ENCODE data around the gene DGKG.

DGKG gene

DNA sequence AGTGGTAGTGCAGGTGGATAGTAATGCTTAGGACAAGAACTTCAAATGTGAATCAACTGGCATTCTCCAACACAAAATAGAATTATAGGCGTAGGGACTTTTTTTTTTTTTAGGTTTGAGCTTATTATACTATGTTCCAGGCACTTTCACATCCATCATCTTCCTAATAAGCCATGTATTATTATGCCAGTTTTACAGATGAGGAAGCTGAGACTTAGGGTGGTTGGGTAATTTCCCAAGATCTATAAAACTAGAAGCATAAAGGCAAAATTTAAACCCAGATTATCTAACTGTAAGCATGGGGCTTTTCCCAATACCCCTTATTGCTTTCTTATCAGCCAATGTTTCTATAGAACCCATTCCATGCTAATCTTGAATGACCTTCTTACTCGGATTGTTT, 178.0 kb downstream of the DGKG start:
- Histone ChIP-seq H3K27ac (ENCODE audit: low read depth, low read length) (no peak overlapping the region), H3K9me3 (ENCODE audit: control insufficient read depth, insufficient read depth, low read length) (no peaks in the 10 kb centered on the region), H3K4me1 (ENCODE audit: control insufficient read depth, insufficient read depth, low read length) (no peaks in the 10 kb centered on the region), H3K9ac (ENCODE audit: low read depth, low read length) (no peak overlapping the region), H3K36me3 (ENCODE audit: control insufficient read depth, insufficient read depth, low read length) (no peaks in the 10 kb centered on the region), H3K27me3 (ENCODE audit: control insufficient read depth, insufficient read depth, low read length) (peaks cover 31% of the 10 kb centered on the region), H3K4me3 (ENCODE audit: low read depth, low read length) (no peak overlapping the region)

DNA sequence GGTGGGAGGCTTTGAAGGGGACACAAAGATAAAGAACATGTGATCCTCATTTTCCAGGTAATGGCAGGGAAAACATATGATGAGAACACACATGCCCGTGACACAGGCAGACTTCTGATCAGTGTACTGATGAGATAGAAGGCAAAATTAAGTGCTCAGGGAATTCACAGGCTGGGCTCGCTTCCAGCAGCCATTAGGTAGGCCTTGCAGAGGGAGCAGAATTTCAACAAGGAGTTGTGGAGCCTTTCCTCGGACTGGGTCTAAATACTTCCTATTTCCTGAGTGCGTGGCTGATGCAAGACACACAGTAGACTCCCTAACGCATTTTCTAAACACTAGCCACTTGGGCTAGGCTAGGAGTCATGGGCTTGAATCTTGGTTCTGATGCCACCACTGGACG, 179.2 kb downstream of the DGKG start:
- Histone ChIP-seq H3K27ac (ENCODE audit: low read depth, low read length) (no peak overlapping the region), H3K4me1 (ENCODE audit: control insufficient read depth, insufficient read depth, low read length) (no peaks in the 10 kb centered on the region), H3K4me3 (ENCODE audit: low read depth, low read length) (no peak overlapping the region), H3K27me3 (ENCODE audit: control insufficient read depth, insufficient read depth, low read length) (peaks cover 21% of the 10 kb centered on the region), H3K9ac (ENCODE audit: low read depth, low read length) (no peak overlapping the region), H3K36me3 (ENCODE audit: control insufficient read depth, insufficient read depth, low read length) (no peaks in the 10 kb centered on the region), H3K9me3 (ENCODE audit: control insufficient read depth, insufficient read depth, low read length) (no peaks in the 10 kb centered on the region)

DNA sequence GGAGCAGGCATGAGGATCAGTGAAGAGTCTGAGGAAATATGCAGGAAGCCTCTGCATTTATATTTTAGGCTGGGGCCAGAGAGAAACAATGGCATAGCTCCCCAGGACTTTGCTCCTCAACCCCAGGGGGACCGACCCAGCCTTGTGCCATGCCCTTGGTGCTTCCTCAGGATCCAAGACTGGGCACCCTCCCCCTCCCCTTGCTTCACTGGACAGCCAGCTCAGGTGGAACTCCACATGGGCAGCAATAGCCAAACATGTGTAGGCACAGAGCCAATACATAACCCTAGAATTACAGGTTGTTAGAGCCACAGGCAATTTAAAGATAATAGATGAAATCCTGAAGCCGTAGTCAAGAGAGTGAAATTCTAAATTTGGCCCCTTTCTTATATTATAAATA, 180.1 kb downstream of the DGKG start:
- no peaks in the 10 kb centered on the region for H3K36me3 ChIP-seq (ENCODE audit: control insufficient read depth, insufficient read depth, low read length)
- H3K4me3 ChIP-seq (ENCODE audit: low read depth, low read length), result no peak overlapping the region
- no peaks in the 10 kb centered on the region for H3K9me3 ChIP-seq (ENCODE audit: control insufficient read depth, insufficient read depth, low read length)
- H3K4me1 ChIP-seq (ENCODE audit: control insufficient read depth, insufficient read depth, low read length), result no peaks in the 10 kb centered on the region
- H3K27me3 ChIP-seq (ENCODE audit: control insufficient read depth, insufficient read depth, low read length), result peaks cover 12% of the 10 kb centered on the region; the same call in 1 of the 2 replicates
- no peak overlapping the region for H3K27ac ChIP-seq (ENCODE audit: low read depth, low read length)
- no peak overlapping the region for H3K9ac ChIP-seq (ENCODE audit: low read depth, low read length)

DNA sequence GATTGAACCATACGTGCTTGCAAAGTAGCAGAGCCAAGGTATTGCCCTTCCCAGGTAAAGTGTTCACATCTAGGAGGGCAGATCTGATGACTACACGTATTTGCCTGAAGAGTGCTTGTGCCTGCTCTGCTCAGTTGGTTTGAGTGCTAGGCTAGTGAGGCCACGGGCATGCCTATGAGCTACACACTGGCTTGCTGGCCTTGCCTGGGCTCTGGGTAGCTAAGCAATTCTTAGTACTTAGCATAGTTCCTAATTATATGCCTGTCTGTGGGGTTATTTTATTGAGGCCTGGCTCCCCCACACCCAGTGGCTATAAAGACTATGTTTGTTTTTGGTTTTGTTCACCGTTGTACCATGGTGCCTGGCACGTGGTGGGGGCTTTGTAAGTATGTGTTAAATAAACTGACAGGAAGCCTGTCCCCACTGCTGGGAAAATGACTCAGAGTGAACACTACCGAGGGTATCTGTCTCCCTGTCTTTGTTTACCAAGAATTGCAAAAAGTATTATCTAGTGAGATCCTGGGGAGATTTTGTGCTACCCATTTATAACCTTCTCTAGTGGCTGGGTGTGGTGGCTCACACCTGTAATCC, 181.0 kb downstream of the DGKG start:
- no peak overlapping the region for H3K4me3 ChIP-seq (ENCODE audit: low read depth, low read length)
- H3K27ac ChIP-seq (ENCODE audit: low read depth, low read length), result no peak overlapping the region
- no peaks in the 10 kb centered on the region for H3K9me3 ChIP-seq (ENCODE audit: control insufficient read depth, insufficient read depth, low read length)
- peaks cover 11% of the 10 kb centered on the region; the same call in 1 of the 2 replicates for H3K27me3 ChIP-seq (ENCODE audit: control insufficient read depth, insufficient read depth, low read length)
- H3K9ac ChIP-seq (ENCODE audit: low read depth, low read length), result no peak overlapping the region
- no peaks in the 10 kb centered on the region for H3K36me3 ChIP-seq (ENCODE audit: control insufficient read depth, insufficient read depth, low read length)
- H3K4me1 ChIP-seq (ENCODE audit: control insufficient read depth, insufficient read depth, low read length), result no peaks in the 10 kb centered on the region

DNA sequence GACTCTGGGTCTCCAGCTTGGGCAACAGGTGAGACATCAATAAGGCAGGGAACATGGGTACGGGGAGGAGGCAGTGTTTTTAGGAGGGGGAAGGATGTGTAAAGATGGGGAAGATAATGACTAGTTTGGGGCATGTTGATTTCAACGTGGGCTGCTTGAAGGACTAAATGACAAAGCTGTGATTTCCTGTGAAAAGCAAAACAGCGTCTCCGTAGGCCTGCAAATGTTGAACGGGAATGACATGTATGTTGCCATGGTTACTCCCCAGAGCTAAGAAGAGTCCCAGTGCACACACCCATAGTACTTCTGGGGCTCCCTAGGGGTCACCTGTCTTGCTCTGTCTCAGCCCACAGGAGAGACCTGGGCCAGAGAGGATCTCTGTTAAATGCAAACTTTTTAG, 181.9 kb downstream of the DGKG start:
- Histone ChIP-seq H3K36me3 (ENCODE audit: control insufficient read depth, insufficient read depth, low read length) (no peaks in the 10 kb centered on the region), H3K9ac (ENCODE audit: low read depth, low read length) (no peak overlapping the region), H3K9me3 (ENCODE audit: control insufficient read depth, insufficient read depth, low read length) (no peaks in the 10 kb centered on the region), H3K27me3 (ENCODE audit: control insufficient read depth, insufficient read depth, low read length) (peaks cover 7% of the 10 kb centered on the region; the same call in 1 of the 2 replicates), H3K27ac (ENCODE audit: low read depth, low read length) (no peak overlapping the region), H3K4me3 (ENCODE audit: low read depth, low read length) (no peak overlapping the region), H3K4me1 (ENCODE audit: control insufficient read depth, insufficient read depth, low read length) (no peaks in the 10 kb centered on the region)

DNA sequence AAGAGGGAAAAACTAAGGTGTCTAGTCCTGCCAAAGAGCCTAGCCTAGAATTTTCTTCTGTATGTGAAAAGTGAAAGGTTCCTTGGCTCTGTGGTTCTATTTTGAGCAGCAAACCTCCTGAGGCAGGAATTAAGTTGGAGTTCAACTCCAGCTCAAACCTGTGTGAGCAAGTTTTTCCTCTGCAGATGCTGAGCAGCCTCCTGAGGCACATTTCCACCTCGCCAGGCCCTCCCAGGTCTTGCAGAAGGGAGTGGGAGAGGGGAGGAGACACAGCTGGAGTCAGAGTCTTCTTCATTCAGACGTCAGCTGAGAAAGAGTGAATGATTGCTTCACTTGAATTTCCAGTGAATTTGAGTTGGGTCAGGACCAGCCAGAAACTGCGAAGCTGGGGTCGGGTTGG, 183.6 kb downstream of the DGKG start:
- Histone ChIP-seq H3K9me3 (ENCODE audit: control insufficient read depth, insufficient read depth, low read length) (no peaks in the 10 kb centered on the region), H3K9ac (ENCODE audit: low read depth, low read length) (no peak overlapping the region), H3K36me3 (ENCODE audit: control insufficient read depth, insufficient read depth, low read length) (no peaks in the 10 kb centered on the region), H3K4me3 (ENCODE audit: low read depth, low read length) (no peak overlapping the region), H3K27ac (ENCODE audit: low read depth, low read length) (no peak overlapping the region), H3K27me3 (ENCODE audit: control insufficient read depth, insufficient read depth, low read length) (no peaks in the 10 kb centered on the region; the same call in 1 of the 2 replicates), H3K4me1 (ENCODE audit: control insufficient read depth, insufficient read depth, low read length) (no peaks in the 10 kb centered on the region)

DNA sequence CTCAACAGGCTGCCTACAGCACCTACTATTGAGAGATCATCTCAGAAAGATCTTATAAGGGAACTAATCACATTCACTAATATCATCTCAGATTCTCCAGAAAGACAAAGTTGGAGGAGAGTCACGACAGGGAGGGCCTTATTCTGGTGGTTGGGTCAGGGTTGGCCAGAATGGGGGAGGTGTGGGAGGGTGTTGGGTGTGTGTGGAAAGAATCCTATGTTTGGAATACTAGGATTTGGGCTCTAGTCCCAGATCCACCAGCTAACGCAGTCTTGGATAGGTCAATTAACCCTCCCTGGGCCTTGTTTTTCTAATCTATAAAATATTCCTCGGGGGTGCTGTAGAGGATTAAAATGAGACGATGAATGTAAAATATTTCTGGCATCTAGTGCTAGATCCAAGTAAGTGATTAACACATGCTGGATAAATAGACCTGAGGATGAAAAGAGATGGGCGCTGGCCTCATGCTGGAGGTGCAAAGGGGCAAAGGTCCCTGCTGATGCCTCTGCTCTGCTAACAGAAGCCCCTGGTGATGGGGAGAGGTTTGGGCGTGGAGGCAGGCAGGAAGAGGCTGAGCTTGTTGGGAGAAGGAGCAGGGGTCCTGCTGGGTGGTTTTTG, 185.6 kb downstream of the DGKG start:
- Histone ChIP-seq H3K9ac (ENCODE audit: low read depth, low read length) (no peak overlapping the region), H3K4me3 (ENCODE audit: low read depth, low read length) (no peak overlapping the region), H3K36me3 (ENCODE audit: control insufficient read depth, insufficient read depth, low read length) (no peaks in the 10 kb centered on the region), H3K27ac (ENCODE audit: low read depth, low read length) (no peak overlapping the region), H3K4me1 (ENCODE audit: control insufficient read depth, insufficient read depth, low read length) (no peaks in the 10 kb centered on the region), H3K9me3 (ENCODE audit: control insufficient read depth, insufficient read depth, low read length) (no peaks in the 10 kb centered on the region), H3K27me3 (ENCODE audit: control insufficient read depth, insufficient read depth, low read length) (no peaks in the 10 kb centered on the region; the same call in 1 of the 2 replicates)

DNA sequence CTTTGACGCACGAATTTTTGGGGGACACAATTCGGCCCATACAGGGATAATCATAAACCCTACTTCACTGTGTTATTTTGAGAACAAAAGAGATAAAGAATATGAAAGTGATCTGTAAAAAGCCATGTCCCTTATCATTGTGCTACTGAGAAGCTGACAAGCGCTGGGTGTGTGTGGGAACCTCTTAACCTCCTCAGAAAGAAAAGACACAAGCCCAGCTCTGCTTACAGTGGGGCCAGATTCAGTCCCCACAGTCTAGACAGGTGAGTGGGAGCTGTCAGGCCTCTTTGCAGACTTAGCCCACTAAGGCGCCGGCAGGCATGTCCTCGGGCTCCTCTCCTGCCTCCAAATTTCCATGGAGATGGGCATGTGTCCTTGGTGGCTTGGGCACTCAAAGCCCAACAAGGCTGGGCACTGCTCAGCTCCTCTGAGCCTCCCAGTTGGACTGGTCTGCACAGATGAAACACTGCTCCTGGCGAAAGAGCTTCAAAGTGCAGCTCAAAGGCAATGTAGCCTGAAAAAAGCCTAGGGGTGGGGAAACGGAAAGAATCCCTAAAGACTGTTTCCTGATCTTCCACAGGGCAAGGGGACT, 188.7 kb downstream of the DGKG start:
- no peaks in the 10 kb centered on the region; the same call in 1 of the 2 replicates for H3K27me3 ChIP-seq (ENCODE audit: control insufficient read depth, insufficient read depth, low read length)
- no peak overlapping the region for H3K27ac ChIP-seq (ENCODE audit: low read depth, low read length)
- H3K4me3 ChIP-seq (ENCODE audit: low read depth, low read length), result no peak overlapping the region
- H3K4me1 ChIP-seq (ENCODE audit: control insufficient read depth, insufficient read depth, low read length), result no peaks in the 10 kb centered on the region
- no peaks in the 10 kb centered on the region for H3K36me3 ChIP-seq (ENCODE audit: control insufficient read depth, insufficient read depth, low read length)
- H3K9me3 ChIP-seq (ENCODE audit: control insufficient read depth, insufficient read depth, low read length), result no peaks in the 10 kb centered on the region
- no peak overlapping the region for H3K9ac ChIP-seq (ENCODE audit: low read depth, low read length)

DNA sequence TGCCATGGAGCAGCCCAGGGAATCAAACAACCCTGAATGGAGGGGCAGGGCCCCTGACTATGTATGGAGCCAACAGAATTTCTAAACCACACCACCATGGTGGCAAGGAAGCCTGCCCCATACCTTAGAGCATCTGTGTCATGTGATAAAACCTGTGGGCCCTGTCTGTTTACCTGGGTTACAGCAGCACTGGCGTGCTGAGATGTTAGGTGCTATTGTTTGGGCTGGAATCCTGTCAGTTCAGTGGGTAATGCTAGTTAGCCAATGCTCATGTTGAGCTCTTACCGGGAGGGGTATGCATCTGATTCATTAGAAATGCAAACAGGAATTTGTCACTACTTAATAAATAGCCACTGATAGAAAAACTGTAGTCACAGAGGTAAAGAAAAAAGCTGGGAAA, 189.7 kb downstream of the DGKG start:
- H3K4me1 ChIP-seq (ENCODE audit: control insufficient read depth, insufficient read depth, low read length), result no peaks in the 10 kb centered on the region
- H3K27me3 ChIP-seq (ENCODE audit: control insufficient read depth, insufficient read depth, low read length), result no peaks in the 10 kb centered on the region; the same call in 1 of the 2 replicates

DNA sequence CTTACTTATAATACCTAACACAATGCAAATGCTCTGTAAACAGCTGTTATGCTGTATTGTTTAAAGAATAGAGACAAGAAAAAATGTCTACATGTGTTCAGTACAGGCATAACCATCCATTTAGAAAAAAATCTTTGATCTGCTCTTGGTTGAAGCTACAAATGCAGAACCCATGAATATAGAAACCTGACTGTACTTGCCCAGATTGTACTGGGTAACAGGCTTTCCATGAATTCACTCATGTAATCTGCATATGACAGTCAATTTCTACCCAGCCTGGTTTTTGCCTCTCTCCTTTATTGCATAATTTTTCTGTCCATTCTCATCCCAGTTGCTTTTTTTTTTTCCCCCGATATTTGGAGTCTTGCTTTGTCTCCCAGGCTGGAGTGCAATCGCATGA, 190.5 kb downstream of the DGKG start:
- Histone ChIP-seq H3K27ac (ENCODE audit: low read depth, low read length) (no peak overlapping the region), H3K27me3 (ENCODE audit: control insufficient read depth, insufficient read depth, low read length) (no peaks in the 10 kb centered on the region), H3K4me1 (ENCODE audit: control insufficient read depth, insufficient read depth, low read length) (no peaks in the 10 kb centered on the region), H3K36me3 (ENCODE audit: control insufficient read depth, insufficient read depth, low read length) (no peaks in the 10 kb centered on the region), H3K9ac (ENCODE audit: low read depth, low read length) (no peak overlapping the region), H3K4me3 (ENCODE audit: low read depth, low read length) (no peak overlapping the region), H3K9me3 (ENCODE audit: control insufficient read depth, insufficient read depth, low read length) (no peaks in the 10 kb centered on the region)

More for the DNA sequence above, 189.7 kb downstream of the DGKG start:
- Histone ChIP-seq H3K27ac (ENCODE audit: low read depth, low read length) (no peak overlapping the region), H3K9ac (ENCODE audit: low read depth, low read length) (no peak overlapping the region), H3K9me3 (ENCODE audit: control insufficient read depth, insufficient read depth, low read length) (no peaks in the 10 kb centered on the region), H3K4me3 (ENCODE audit: low read depth, low read length) (no peak overlapping the region), H3K36me3 (ENCODE audit: control insufficient read depth, insufficient read depth, low read length) (no peaks in the 10 kb centered on the region)

DNA sequence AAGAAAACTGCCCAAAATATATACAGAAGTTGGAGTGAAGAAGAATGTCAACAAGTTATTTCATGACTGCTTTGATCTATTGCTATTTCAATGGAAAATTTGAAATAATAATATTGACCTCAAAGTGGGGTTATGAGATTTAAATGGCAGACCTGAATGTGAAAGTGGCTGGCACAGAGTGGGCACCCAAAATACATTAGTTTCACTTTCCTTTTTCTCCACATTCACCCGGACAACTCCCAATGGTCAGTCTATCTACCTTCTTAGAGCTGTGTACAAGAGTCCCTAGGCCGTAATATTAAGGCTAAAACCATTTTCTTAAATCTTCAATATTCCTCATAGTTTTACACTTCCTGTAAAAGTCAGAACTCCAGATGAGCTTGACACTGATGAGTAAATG, 191.5 kb downstream of the DGKG start:
- Histone ChIP-seq H3K36me3 (ENCODE audit: control insufficient read depth, insufficient read depth, low read length) (no peaks in the 10 kb centered on the region), H3K4me3 (ENCODE audit: low read depth, low read length) (no peak overlapping the region), H3K27me3 (ENCODE audit: control insufficient read depth, insufficient read depth, low read length) (no peaks in the 10 kb centered on the region; the same call in 1 of the 2 replicates)

More for the DNA sequence above, 191.5 kb downstream of the DGKG start:
- H3K27ac ChIP-seq (ENCODE audit: low read depth, low read length), result no peak overlapping the region
- no peak overlapping the region for H3K9ac ChIP-seq (ENCODE audit: low read depth, low read length)
- no peaks in the 10 kb centered on the region for H3K9me3 ChIP-seq (ENCODE audit: control insufficient read depth, insufficient read depth, low read length)
- no peaks in the 10 kb centered on the region for H3K4me1 ChIP-seq (ENCODE audit: control insufficient read depth, insufficient read depth, low read length)
